Body of pancreas (tissue), 4 donors: ENCODE data around the gene NPR2. TPM values are rescaled to one million over a fixed set of nuclear protein-coding genes. Genes with fewer than 3 reads are reported as not detected.
A peak's percentile ranks its signal among the peaks of the same experiment; 100 is the strongest.

Experiments used
- ATAC-seq: fragments of 150-250 bp; one replicate; pipeline ENCODE4 v1.9.1; 2016
- DNase-seq, 4 donors: peaks; one replicate each; pipeline ENCODE4 v3.0.0-alpha.2; 2019
- H3K27ac ChIP-seq, 4 donors: fragments of 200-600 bp; sonication (generic); 1 replicate in 3 of 4; 2 replicates in 1 of 4; pipeline versions ENCODE4 v1.5.1 to v1.6.1; 2016 to 2019; ENCODE audit warnings: mild to moderate bottlenecking in 1 of 4, mixed read lengths in 1 of 4, moderate library complexity in 1 of 4
- H3K27me3 ChIP-seq, 2 donors: fragments of 200-600 bp; sonication (generic); one replicate each; pipeline ENCODE4 v1.6.0; 2016; ENCODE audit warnings: mild to moderate bottlenecking in 1 of 2
- H3K36me3 ChIP-seq, 2 donors: fragments of 200-600 bp; sonication (generic); replicated peaks in 1 of 2; 2 replicates each; pipeline ENCODE4 v1.5.1; 2016; ENCODE audit warnings: low read depth in 2 of 2; ENCODE audit not compliant: insufficient read depth in 1 of 2
- H3K4me1 ChIP-seq: fragments of 200-600 bp; sonication (generic); one replicate; pipeline ENCODE4 v1.6.0; 2016
- H3K4me3 ChIP-seq, 2 donors: fragments of 200-600 bp; sonication (generic); 1 replicate in 1 of 2; 2 replicates in 1 of 2; pipeline ENCODE4 v1.5.1; 2016 to 2019
- H3K9me3 ChIP-seq, 3 donors: fragments of 200-600 bp; sonication (generic); 1 replicate in 2 of 3; 2 replicates in 1 of 3; pipeline ENCODE4 v1.5.1; 2016
- CTCF ChIP-seq, 7 experiments: fragments of 450-650 bp in 4 of 7; fragments of 200-600 bp in 3 of 7; sonication (generic) in 3 of 7; IDR thresholded peaks; one replicate each; pipeline ENCODE4 v1.5.1; 2016 to 2019; ENCODE audit warnings: antibody characterized with exemption in 7 of 7
- POLR2A ChIP-seq, 3 donors: fragments of 450-650 bp; IDR thresholded peaks; one replicate each; pipeline ENCODE4 v1.6.1; 2016; ENCODE audit warnings: antibody characterized with exemption in 3 of 3, mild to moderate bottlenecking in 2 of 3
- WGBS, 2 donors: methylation state at CpG; one replicate each; pipeline ENCODE4 v1.1.5; 2017; 5-methylcytosine and 5-hydroxymethylcytosine counted together
- intact Hi-C: fragments of 100-400 bp; cut with DNase I; formaldehyde crosslinking; loops from one replicate; pipeline ENCODE4 v1.15.1; 2023
- total RNA-seq, 2 donors: library from RNA; depleted of rRNA; stranded (reverse); fragments of >200 nt; gene quantifications; one replicate each; pipeline ENCODE4 v1.1.0, GENCODE V29; 2016

NPR2 gene
- total RNA-seq, 2 donors from 2014 or later = 5.4 to 20.1 TPM

DNA sequence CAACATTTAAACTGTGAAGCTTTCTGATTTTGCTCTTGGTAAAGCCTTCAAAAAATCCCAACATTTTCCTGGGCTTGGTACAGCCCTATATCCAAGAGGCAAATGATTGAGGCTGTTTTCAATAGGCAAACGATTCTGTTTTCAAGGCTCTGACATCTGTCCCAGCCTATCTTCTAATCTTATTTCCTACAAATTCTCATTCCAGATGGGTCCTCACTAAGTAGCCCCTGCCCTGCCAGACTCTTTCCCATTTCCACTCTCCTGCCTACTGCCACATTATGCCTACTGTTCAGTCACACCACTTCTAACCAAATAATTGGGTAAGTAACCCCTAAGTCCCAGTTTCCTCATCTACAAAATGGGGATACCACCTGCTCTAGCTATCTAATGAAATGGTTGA, 45.8 kb upstream of the NPR2 start:
- Histone ChIP-seq H3K4me3 (no peak overlapping the region), H3K27me3 (no peaks in the 10 kb centered on the region), H3K36me3 (peaks cover 0 to 6% of the 10 kb centered on the region in 2 donors), H3K4me1 (peaks cover 36% of the 10 kb centered on the region), H3K9me3 (no peaks in the 10 kb centered on the region), H3K27ac (no peak overlapping the region)
- DNase-seq = no peak
- no peak for ATAC-seq
- WGBS, 2 donors = 13 to 25% methylated on average over 1 of the region's 1 CpG
- TF ChIP-seq POLR2A (IDR thresholded peaks at IDR 0.05) (no peak), CTCF (IDR thresholded peaks at IDR 0.05) (no peak)
- intact Hi-C loops = no loop called here

DNA sequence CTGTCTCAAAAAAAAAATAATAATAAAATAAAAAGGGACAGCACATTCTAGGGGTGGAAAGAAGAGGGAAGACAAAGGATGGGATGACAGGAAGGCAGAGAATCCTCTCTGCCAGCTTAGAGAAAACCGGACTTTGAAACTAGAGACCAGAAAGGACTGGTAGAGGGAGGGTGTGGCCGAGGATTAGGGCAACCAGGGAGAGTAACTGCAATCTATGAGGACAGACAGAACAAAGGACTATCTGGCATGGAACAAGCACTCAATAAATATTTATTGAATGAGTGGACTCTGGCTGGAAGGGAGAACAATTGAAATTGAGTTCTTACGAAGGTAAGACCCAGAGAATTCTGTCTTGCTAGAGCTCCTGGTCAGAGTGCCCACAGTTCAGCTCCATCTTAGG, 44.8 kb upstream of the NPR2 start:
- intact Hi-C loops = no loop called here
- Histone ChIP-seq H3K4me1 (peaks cover 39% of the 10 kb centered on the region), H3K27me3 (no peaks in the 10 kb centered on the region), H3K27ac (no peak overlapping the region), H3K36me3 (peaks cover 0 to 4% of the 10 kb centered on the region in 2 donors), H3K4me3 (no peak overlapping the region), H3K9me3 (no peaks in the 10 kb centered on the region)
- ATAC-seq = no peak
- WGBS, 2 donors = 10 to 22% methylated on average over 3 of the region's 3 CpGs
- no peak for TF ChIP-seq POLR2A (IDR thresholded peaks at IDR 0.05)
- no peak for TF ChIP-seq CTCF (IDR thresholded peaks at IDR 0.05)
- DNase-seq = peak in 1 of 4 donors; percentile 3

DNA sequence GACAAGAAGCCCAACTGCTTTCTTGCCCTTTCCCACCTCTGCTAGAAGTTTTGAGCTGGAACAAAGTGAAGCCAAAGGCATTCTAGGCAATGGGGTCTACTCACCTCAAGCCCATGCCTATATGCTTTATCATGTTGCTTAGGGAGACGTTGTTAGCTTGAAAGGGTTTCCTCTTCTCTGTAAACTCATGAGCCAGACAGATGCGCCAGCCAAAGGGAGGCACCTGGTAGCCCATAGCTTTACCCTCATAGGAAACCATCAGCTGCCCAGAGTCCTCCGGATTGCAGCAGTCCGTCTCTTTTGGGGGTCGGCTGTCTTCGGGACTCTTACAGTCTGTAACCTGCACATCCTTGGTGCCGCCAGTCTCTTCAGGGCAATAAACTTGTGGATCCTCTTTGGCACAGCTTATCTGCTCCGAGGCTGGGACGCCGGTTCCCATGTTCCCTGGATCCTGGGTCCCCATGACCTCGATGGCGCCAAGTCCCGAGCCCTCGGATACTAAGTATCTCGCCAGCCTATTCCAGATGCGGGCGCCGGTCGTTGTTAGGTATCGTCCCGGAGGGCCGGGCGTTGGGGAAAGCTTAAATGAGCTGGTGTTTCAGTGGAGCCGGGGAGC, 43.0 kb upstream of the NPR2 start:
- ATAC-seq (no peak), DNase-seq (peak in 1 of 4 donors; percentile 6)
- no peak for TF ChIP-seq CTCF (IDR thresholded peaks at IDR 0.05)
- TF ChIP-seq POLR2A (IDR thresholded peaks at IDR 0.05) = no peak
- H3K9me3 ChIP-seq = no peaks in the 10 kb centered on the region
- H3K27ac ChIP-seq = peak overlapping the region; percentile 79 to 90 (median 86)
- peaks cover 0 to 10% of the 10 kb centered on the region in 2 donors for H3K36me3 ChIP-seq
- 0 to 1% methylated on average over 6 to 24 of the region's 24 CpGs for WGBS, 2 donors
- H3K4me3 ChIP-seq = peak overlapping the region; percentile 88 to 90
- intact Hi-C loops = no loop called here
- H3K27me3 ChIP-seq = no peaks in the 10 kb centered on the region
- H3K4me1 ChIP-seq = peaks cover 39% of the 10 kb centered on the region

DNA sequence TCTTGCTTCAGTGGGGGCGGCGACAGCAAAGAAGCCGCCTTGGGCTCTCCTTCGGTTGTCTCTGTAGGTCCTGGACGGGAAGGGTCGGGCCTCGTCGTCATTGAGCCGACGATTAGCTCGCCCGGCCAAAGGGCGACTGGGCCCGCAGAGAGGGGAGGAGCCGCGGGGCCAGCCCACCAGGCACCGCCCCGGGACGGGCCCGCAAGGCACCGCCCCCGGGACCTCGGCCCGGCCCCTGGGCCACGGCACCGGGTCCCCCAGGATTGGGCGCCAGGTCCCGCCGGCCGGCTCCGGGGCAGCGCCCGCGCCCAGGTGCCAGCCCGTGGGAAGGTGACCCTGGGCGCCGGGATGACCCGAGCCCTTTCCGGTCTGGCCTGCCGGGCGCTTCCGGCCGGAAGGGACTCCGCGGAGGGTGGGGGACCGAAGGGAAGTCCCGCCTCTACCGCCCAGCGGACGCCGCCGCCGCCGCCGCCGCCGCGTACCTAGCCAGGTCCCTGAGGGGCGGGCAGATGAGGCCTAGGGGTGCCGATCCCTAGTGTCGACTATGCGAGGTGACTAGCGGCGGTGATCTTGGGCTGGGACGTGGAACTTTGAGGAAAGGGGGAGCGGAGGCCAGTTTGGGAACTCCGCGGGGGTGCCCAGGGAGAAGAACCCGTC, 42.4 kb upstream of the NPR2 start, which contains the start of the genes GBA2 and RGP1:
Gene GBA2 (minus strand): TSS at position 371 of the 657 bp plus-strand sequence. CDS start 524 bp downstream, outside the sequence.
Gene RGP1 (plus strand): TSS at position 430 of the 657 bp plus-strand sequence. CDS start 469 bp downstream, outside the sequence.
- intact Hi-C loops = no loop called here
- Histone ChIP-seq H3K36me3 (peaks cover 0 to 15% of the 10 kb centered on the region in 2 donors), H3K4me3 (peak within 1 kb of the TSS; percentile 88 to 90), H3K27me3 (no peaks in the 10 kb centered on the region), H3K9me3 (no peaks in the 10 kb centered on the region), H3K4me1 (peaks cover 39% of the 10 kb centered on the region), H3K27ac (peak within 1 kb of the TSS; percentile 79 to 90 (median 86))
- peak in 1 of 7 experiments; percentile 1 for TF ChIP-seq CTCF (IDR thresholded peaks at IDR 0.05)
- peak; percentile 66 to 74 (median 66) for TF ChIP-seq POLR2A (IDR thresholded peaks at IDR 0.05)
- DNase-seq (peak; percentile 82 to 86 (median 84)), ATAC-seq (peak; percentile 95)
- WGBS, 2 donors = 0 to 1% methylated on average over 3 to 66 of the region's 69 CpGs
